SK-N-SH treated with all-trans-retinoic acid at 6 μM for 48 hours (cell line): Measurements from ENCODE around the gene GIPC3.

Experiments
- ARNTL ChIP-seq: fragments of 450-650 bp; formaldehyde crosslinking; IDR thresholded peaks from 2 replicates; pipeline ENCODE4 v1.5.0; 2020; ENCODE audit warnings: low read depth, mild to moderate bottlenecking, moderate library complexity, borderline replicate concordance
- CSDC2 ChIP-seq: fragments of 250-450 bp; sonication (Bioruptor Pico); IDR thresholded peaks from 2 replicates; pipeline ENCODE4 v1.5.0; 2020; ENCODE audit warnings: mild to moderate bottlenecking, moderate library complexity
- TCF4 ChIP-seq: fragments of 250-450 bp; sonication (Bioruptor Pico); IDR thresholded peaks from 2 replicates; pipeline ENCODE4 v1.8.0; 2021; ENCODE audit warnings: mild to moderate bottlenecking, moderate library complexity, borderline replicate concordance
- ZC3H10 ChIP-seq: fragments of 250-450 bp; sonication (Bioruptor Pico); IDR thresholded peaks from 2 replicates; pipeline ENCODE4 v1.5.1; 2021; ENCODE audit warnings: mild to moderate bottlenecking, moderate library complexity
- ZFP30 ChIP-seq: fragments of 450-650 bp; formaldehyde crosslinking; IDR thresholded peaks from 2 replicates; pipeline ENCODE4 v1.5.0; 2022; ENCODE audit warnings: mild to moderate bottlenecking, moderate library complexity

DNA sequence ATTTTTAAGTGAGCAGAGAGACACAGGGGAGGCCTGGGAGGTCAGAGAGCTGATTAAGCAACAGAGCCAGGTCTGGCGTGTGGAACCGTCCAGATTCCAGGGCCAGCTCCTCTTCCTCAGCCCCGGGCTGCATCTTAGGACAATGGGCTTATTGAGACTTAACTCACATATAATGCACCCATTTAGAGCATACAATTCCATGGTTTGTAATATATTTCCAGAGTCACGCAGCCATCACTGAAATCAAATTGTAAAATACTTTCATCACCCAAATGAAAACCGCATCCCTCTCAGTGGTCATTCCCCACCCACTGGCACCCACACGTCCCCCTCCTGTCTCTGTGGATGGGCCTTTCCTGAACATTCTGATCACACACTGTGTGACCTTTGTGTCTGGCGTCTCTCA, 14.7 kb upstream of the GIPC3 start:
- TF ChIP-seq ARNTL (CRISPR knock-in tag) (no peak), TCF4 (no peak), CSDC2 (no peak), ZFP30 (CRISPR knock-in tag) (no peak), ZC3H10 (no peak)
